Activated CD4-positive, alpha-beta T cell treated with anti-CD3 and anti-CD28 coated beads for 36 hours (primary cell): ENCODE results near the gene PEX12. TPM values are rescaled to one million over a fixed set of nuclear protein-coding genes. Genes with fewer than 3 reads are reported as not detected.

Experiments
- total RNA-seq, 2 experiments: library from RNA; stranded (reverse); gene quantifications; one replicate each; pipeline ENCODE4 v1.2.3, GENCODE V29; 2021

PEX12 gene
- total RNA-seq, 2 experiments from 2014 or later, result 5.7 to 6.1 TPM

Other genes with a start within 250 kb of the PEX12 start
- gene SLFN11, start 204.9 kb downstream of the PEX12 start, total RNA-seq, result 10 to 100 TPM; 63.7 to 67.9 TPM
- 1 to 10 TPM; 5.4 TPM for gene SLFN12, start 146.1 kb downstream of the PEX12 start, total RNA-seq
- gene SLFN13, start 129.8 kb downstream of the PEX12 start, total RNA-seq, result 10 to 100 TPM; 18.6 to 22.5 TPM
- gene SLFN12L, start 40.9 kb downstream of the PEX12 start, total RNA-seq, result 10 to 100 TPM; 23.3 to 23.7 TPM
- gene SLFN14, start 17.8 kb downstream of the PEX12 start, total RNA-seq, result not detected
- gene AP2B1, start 8.8 kb upstream of the PEX12 start, total RNA-seq, result 100 to 1,000 TPM; 166 to 184 TPM
- 1 to 10 TPM; 2.7 to 4.0 TPM for gene RASL10B, start 153.1 kb upstream of the PEX12 start, total RNA-seq
- under 1 TPM in 1 of 2 experiments, not detected in 1; 0.07 TPM for gene GAS2L2, start 174.7 kb upstream of the PEX12 start, total RNA-seq
- gene C17orf50, start 182.3 kb upstream of the PEX12 start, total RNA-seq, result not detected
- under 1 TPM in 1 of 2 experiments, not detected in 1; 0.09 TPM for gene MMP28, start 217.1 kb upstream of the PEX12 start, total RNA-seq
- gene TAF15, start 230.9 kb upstream of the PEX12 start, total RNA-seq, result 100 to 1,000 TPM; 316 to 330 TPM